DND-41 (cell line): ENCODE data around the gene LTBP2.

Experiments
- ATAC-seq: fragments of 200-7000 bp; cut with Tn5 transposase; 3 replicates; pipeline ENCODE4 v1.9.1; 2021; ENCODE audit warnings: low read depth; ENCODE audit not compliant: insufficient read depth
- DNase-seq: peaks from one replicate; pipeline ENCODE4 v3.0.0-alpha.2; 2020
- H2AFZ ChIP-seq: 2 replicates; pipeline ENCODE4 v1.6.0; 2012; ENCODE audit warnings: low read depth, low read length
- H3K27ac ChIP-seq: 2 replicates; pipeline ENCODE4 v1.5.1; 2012; ENCODE audit warnings: low read length, inconsistent platforms
- H3K27me3 ChIP-seq: fragments of 200-600 bp; sonication (generic); 2 replicates; pipeline ENCODE4 v1.6.0; 2012; ENCODE audit warnings: low read length, mild to moderate bottlenecking, inconsistent platforms; ENCODE audit not compliant: insufficient read depth, poor library complexity
- H3K36me3 ChIP-seq: 2 replicates; pipeline ENCODE4 v1.5.1; 2012; ENCODE audit warnings: low read length, inconsistent platforms; ENCODE audit not compliant: insufficient read depth
- H3K4me1 ChIP-seq: 2 replicates; pipeline ENCODE4 v1.5.1; 2012; ENCODE audit warnings: mild to moderate bottlenecking, low read length; ENCODE audit not compliant: insufficient read depth
- H3K4me2 ChIP-seq: 2 replicates; pipeline ENCODE4 v1.6.0; 2012; ENCODE audit warnings: mild to moderate bottlenecking, moderate library complexity, low read length, inconsistent platforms; ENCODE audit not compliant: insufficient read depth
- H3K4me3 ChIP-seq, 2 experiments: fragments of 200-600 bp in 1 of 2; shearing (Covaris generic) in 1 of 2; 2 replicates each; pipeline ENCODE4 v1.5.1; 2012 to 2016; ENCODE audit warnings: inconsistent platforms in 2 of 2, low read length in 2 of 2, mild to moderate bottlenecking in 2 of 2, low read depth in 1 of 2, moderate library complexity in 1 of 2
- H3K79me2 ChIP-seq: 2 replicates; pipeline ENCODE4 v1.6.0; 2012; ENCODE audit warnings: low read length, inconsistent platforms; ENCODE audit not compliant: insufficient read depth
- H3K9ac ChIP-seq: 2 replicates; pipeline ENCODE4 v1.6.0; 2012; ENCODE audit warnings: low read depth, mild to moderate bottlenecking, inconsistent platforms, low read length, moderate library complexity
- H3K9me3 ChIP-seq: 2 replicates; pipeline ENCODE4 v1.5.1; 2012; ENCODE audit warnings: low read length, moderate library complexity, mild to moderate bottlenecking, inconsistent platforms; ENCODE audit not compliant: insufficient read depth, severe bottlenecking
- H4K20me1 ChIP-seq: 2 replicates; pipeline ENCODE4 v1.6.0; 2012; ENCODE audit warnings: low read length; ENCODE audit not compliant: insufficient read depth
- CTCF ChIP-seq: IDR thresholded peaks from 2 replicates; pipeline ENCODE4 v1.5.1; 2012; ENCODE audit warnings: borderline replicate concordance, low read length, moderate library complexity, mild to moderate bottlenecking; ENCODE audit not compliant: poor library complexity, severe bottlenecking; ENCODE audit errors: extremely low read depth
- EZH2 ChIP-seq: IDR thresholded peaks from 3 replicates; pipeline ENCODE4 v1.6.1; 2012; ENCODE audit warnings: borderline replicate concordance, low read depth, mild to moderate bottlenecking, moderate library complexity, low read length, inconsistent platforms; ENCODE audit not compliant: severe bottlenecking

Gene LTBP2

GRCh38 chr14:74507840-74508239 is 104.2 kb downstream of the LTBP2 start:
- TF ChIP-seq CTCF, result no peak
- no peak for TF ChIP-seq EZH2
- no peaks in the 10 kb centered on the region for H3K4me1 ChIP-seq
- no peak overlapping the region for H3K4me2 ChIP-seq
- H3K9me3 ChIP-seq, result no peaks in the 10 kb centered on the region
- no peaks in the 10 kb centered on the region for H3K36me3 ChIP-seq
- no peak for ATAC-seq
- no peak overlapping the region for H3K27ac ChIP-seq
- H3K4me3 ChIP-seq, result no peak overlapping the region
- H4K20me1 ChIP-seq, result no peaks in the 10 kb centered on the region
- no peak for DNase-seq
- H3K9ac ChIP-seq, result no peak overlapping the region
- no peaks in the 10 kb centered on the region for H3K27me3 ChIP-seq
- no peaks in the 10 kb centered on the region for H3K79me2 ChIP-seq
- no peak overlapping the region for H2AFZ ChIP-seq

GRCh38 chr14:74507085-74507484 is 105.0 kb downstream of the LTBP2 start:
- Histone ChIP-seq H2AFZ (no peak overlapping the region), H3K9me3 (no peaks in the 10 kb centered on the region), H3K27me3 (no peaks in the 10 kb centered on the region), H3K27ac (no peak overlapping the region), H3K4me3 (no peak overlapping the region), H4K20me1 (no peaks in the 10 kb centered on the region), H3K4me1 (no peaks in the 10 kb centered on the region), H3K79me2 (no peaks in the 10 kb centered on the region), H3K9ac (no peak overlapping the region), H3K36me3 (no peaks in the 10 kb centered on the region), H3K4me2 (no peak overlapping the region)
- TF ChIP-seq CTCF, result no peak
- no peak for TF ChIP-seq EZH2
- DNase-seq, result no peak
- ATAC-seq, result no peak

GRCh38 chr14:74506411-74506851 is 105.6 kb downstream of the LTBP2 start:
- no peak overlapping the region for H3K4me3 ChIP-seq
- H3K9ac ChIP-seq, result no peak overlapping the region
- no peak overlapping the region for H3K4me2 ChIP-seq
- H3K9me3 ChIP-seq, result no peaks in the 10 kb centered on the region
- DNase-seq (no peak), ATAC-seq (no peak)
- H3K27me3 ChIP-seq, result no peaks in the 10 kb centered on the region
- no peak for TF ChIP-seq EZH2
- no peak for TF ChIP-seq CTCF
- no peaks in the 10 kb centered on the region for H3K4me1 ChIP-seq
- no peaks in the 10 kb centered on the region for H3K36me3 ChIP-seq
- H4K20me1 ChIP-seq, result no peaks in the 10 kb centered on the region
- H3K27ac ChIP-seq, result no peak overlapping the region
- H2AFZ ChIP-seq, result no peak overlapping the region
- H3K79me2 ChIP-seq, result no peaks in the 10 kb centered on the region

- Histone ChIP-seq H3K9me3 (no peaks in the 10 kb centered on the region), H3K4me2 (no peak overlapping the region), H3K4me3 (no peak overlapping the region), H4K20me1 (no peaks in the 10 kb centered on the region), H3K4me1 (no peaks in the 10 kb centered on the region), H3K36me3 (no peaks in the 10 kb centered on the region), H3K9ac (no peak overlapping the region), H2AFZ (no peak overlapping the region), H3K27ac (no peak overlapping the region), H3K79me2 (no peaks in the 10 kb centered on the region), H3K27me3 (no peaks in the 10 kb centered on the region)
- DNase-seq (no peak), ATAC-seq (no peak)
- TF ChIP-seq CTCF, result no peak
- TF ChIP-seq EZH2, result no peak
Observed at GRCh38 chr14:74505831-74506230, 106.2 kb downstream of the LTBP2 start.
